Transverse colon (tissue), 3 donors: ENCODE results near the gene NLGN1.

ENCODE experiments used
- CTCF ChIP-seq, 5 experiments: fragments of 200-600 bp in 3 of 5; fragments of 450-650 bp in 2 of 5; sonication (generic) in 3 of 5; IDR thresholded peaks; 1 replicate in 2 of 5; 2 replicates in 3 of 5; pipeline ENCODE4 v1.5.1; 2016 to 2017; ENCODE audit warnings: antibody characterized with exemption in 5 of 5, inconsistent platforms in 3 of 5, mild to moderate bottlenecking in 2 of 5, moderate library complexity in 1 of 5
- POLR2A ChIP-seq: fragments of 450-650 bp; IDR thresholded peaks from one replicate; pipeline ENCODE4 v1.6.1; 2016; ENCODE audit warnings: antibody characterized with exemption, mild to moderate bottlenecking, moderate library complexity

- TF ChIP-seq CTCF (IDR thresholded peaks at IDR 0.05) (no peak), POLR2A (no peak)
These were observed 540.6 kb downstream of the NLGN1 start for GRCh38 chr3:173938159-173938558.
